Thymus (tissue), 11 donors: ENCODE data around the gene HES4. TPM values are rescaled to one million over a fixed set of nuclear protein-coding genes. Genes with fewer than 3 reads are reported as not detected.
"Not testable (repeated sequence)": the region's sequence is repeated elsewhere in the genome, so short reads cannot be mapped to it uniquely, and the experiment has no call there.

Experiments used
- DNase-seq, 9 donors: peaks; one replicate each; pipeline ENCODE4 v3.0.0-alpha.2; 2013; ENCODE audit warnings: low spot score in 9 of 9, low read depth in 6 of 9, missing footprints in 1 of 9
- H3K27ac ChIP-seq, 2 donors: one replicate each; pipeline ENCODE4 v1.5.1; 2013; ENCODE audit warnings: control low read depth in 1 of 2, low read depth in 1 of 2, low read length in 1 of 2, mild to moderate bottlenecking in 1 of 2, moderate library complexity in 1 of 2
- H3K27me3 ChIP-seq, 2 donors: one replicate each; pipeline ENCODE4 v1.5.1; 2013; ENCODE audit warnings: low read length in 1 of 2; ENCODE audit not compliant: control insufficient read depth in 2 of 2, insufficient read depth in 1 of 2
- H3K36me3 ChIP-seq, 2 donors: one replicate each; pipeline ENCODE4 v1.5.1; 2013; ENCODE audit warnings: low read length in 1 of 2, mild to moderate bottlenecking in 1 of 2, moderate library complexity in 1 of 2; ENCODE audit not compliant: control insufficient read depth in 2 of 2, insufficient read depth in 2 of 2
- H3K4me1 ChIP-seq, 2 donors: one replicate each; pipeline ENCODE4 v1.5.1; 2013; ENCODE audit warnings: low read length in 2 of 2; ENCODE audit not compliant: control insufficient read depth in 2 of 2, insufficient read depth in 2 of 2
- H3K4me3 ChIP-seq, 2 donors: one replicate each; pipeline ENCODE4 v1.5.1; 2013; ENCODE audit warnings: low read length in 2 of 2, control low read depth in 1 of 2, mild to moderate bottlenecking in 1 of 2
- H3K9me3 ChIP-seq, 2 donors: one replicate each; pipeline ENCODE4 v1.5.1; 2013; ENCODE audit warnings: low read length in 1 of 2, mild to moderate bottlenecking in 1 of 2; ENCODE audit not compliant: control insufficient read depth in 2 of 2, insufficient read depth in 1 of 2
- WGBS: extraction: QIAGEN DNeasy Blood & Tissue Kit; methylation state at CpG from one replicate; pipeline ENCODE4 v1.1.7; 2013; 5-methylcytosine and 5-hydroxymethylcytosine counted together
- polyA plus RNA-seq: library from polyadenylated mRNA; stranded (reverse); fragments of 200-250 nt; gene quantifications from one replicate; pipeline ENCODE4 v1.2.3, GENCODE V29; 2013
- total RNA-seq: library from RNA; stranded (reverse); fragments of 120-200 nt; gene quantifications from one replicate; pipeline ENCODE4 v1.2.4, GENCODE V29; 2013
- donor health status: healthy.

Gene HES4
- total and polyA plus RNA-seq, 2 donors, result 15.5 to 61.3 TPM

DNA sequence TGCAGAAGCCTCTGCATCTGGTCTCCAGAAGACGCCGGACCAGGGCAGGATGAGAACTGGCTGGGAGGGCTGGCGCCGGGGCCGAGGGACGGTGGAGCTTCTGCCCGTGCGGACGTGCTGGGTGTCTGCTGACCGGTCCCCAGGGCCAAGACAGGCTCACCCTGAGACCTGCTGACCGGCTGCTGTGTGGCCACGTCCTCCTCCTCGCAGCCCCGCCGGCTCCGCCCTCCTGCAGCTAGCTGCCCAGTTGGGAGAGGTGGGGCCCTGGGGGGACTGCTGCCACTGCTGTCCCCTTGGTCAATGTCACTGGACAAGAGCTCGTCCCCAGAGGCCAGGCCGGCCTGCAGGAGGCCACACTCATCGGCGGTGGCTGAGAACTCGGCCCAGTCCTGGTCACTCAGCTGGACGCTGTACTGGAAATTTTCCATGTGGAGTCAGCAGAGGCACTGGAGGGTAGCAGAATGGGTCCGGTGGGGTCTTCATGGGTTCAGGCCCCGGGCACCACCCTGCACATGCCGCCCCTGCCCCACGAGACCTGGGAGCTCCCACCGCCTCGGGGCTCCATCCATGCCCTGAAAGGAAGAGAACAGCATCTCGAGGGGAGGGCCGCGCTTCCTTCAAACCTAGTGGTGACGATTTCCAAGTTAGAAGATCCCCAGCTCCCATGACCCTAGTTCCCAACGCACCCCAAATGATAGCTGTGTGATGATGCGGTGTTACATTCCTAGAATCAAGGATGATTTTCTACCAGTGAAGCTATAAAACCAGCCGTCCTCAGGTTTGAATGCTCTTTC is 19.1 kb downstream of the HES4 start:
- 89% methylated on average over 35 of the region's 35 CpGs for WGBS
- Histone ChIP-seq H3K4me1 (peaks cover 3 to 6% of the 10 kb centered on the region in 2 donors), H3K4me3 (no peak overlapping the region), H3K36me3 (no peaks in the 10 kb centered on the region), H3K27me3 (peaks cover 4 to 50% of the 10 kb centered on the region in 2 donors), H3K9me3 (peaks cover 0 to 11% of the 10 kb centered on the region in 2 donors), H3K27ac (no peak overlapping the region)
- DNase-seq, result no peak

DNA sequence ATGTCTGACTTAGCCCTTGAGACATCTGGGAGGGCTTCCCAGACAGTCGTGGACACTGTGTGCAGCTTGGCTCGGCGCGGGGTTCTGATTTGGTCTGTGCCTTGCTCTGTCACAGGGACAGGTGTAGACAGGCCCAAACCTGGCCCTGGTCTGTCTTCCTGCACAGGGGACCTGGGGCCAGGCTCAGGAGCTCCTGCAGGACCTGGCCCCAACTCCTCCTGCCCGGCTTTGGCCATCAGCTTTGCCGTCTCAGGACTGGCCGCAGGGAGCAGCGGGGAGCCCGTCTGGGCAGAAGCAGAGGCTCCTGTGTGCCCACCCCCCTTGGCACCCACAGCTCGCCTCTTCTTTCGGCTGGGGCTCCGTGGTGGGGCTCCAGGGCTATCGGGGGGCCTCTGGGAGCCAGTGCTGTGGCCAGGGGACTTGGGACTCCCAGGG is 19.7 kb downstream of the HES4 start:
- Histone ChIP-seq H3K36me3 (no peaks in the 10 kb centered on the region), H3K27me3 (peaks cover 11 to 54% of the 10 kb centered on the region in 2 donors), H3K4me3 (no peak overlapping the region), H3K4me1 (peaks cover 3 to 6% of the 10 kb centered on the region in 2 donors), H3K9me3 (peaks cover 0 to 11% of the 10 kb centered on the region in 2 donors), H3K27ac (no peak overlapping the region)
- no peak for DNase-seq
- WGBS, result 88% methylated on average over 13 of the region's 13 CpGs

DNA sequence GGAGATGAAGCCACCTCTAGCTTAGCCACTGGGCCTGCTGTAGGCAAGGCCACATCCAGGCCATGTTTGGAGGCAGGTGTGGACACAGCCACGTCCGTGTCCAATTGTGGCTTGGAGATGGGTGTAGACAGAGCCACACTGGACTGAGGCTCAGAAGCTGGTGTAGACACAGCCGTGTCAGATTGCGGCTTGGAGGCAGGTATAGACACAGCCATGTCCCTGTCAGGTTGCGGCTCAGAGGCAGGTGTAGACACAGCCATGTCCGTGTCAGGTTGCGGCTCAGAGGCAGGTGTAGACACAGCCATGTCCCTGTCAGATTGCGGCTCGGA is 20.2 kb downstream of the HES4 start:
- Histone ChIP-seq H3K27me3 (peaks cover 11 to 54% of the 10 kb centered on the region in 2 donors), H3K4me1 (peaks cover 3 to 6% of the 10 kb centered on the region in 2 donors), H3K4me3 (no peak overlapping the region), H3K36me3 (no peaks in the 10 kb centered on the region), H3K9me3 (peaks cover 0 to 11% of the 10 kb centered on the region in 2 donors), H3K27ac (no peak overlapping the region)
- 95% methylated on average over 9 of the region's 9 CpGs for WGBS
- no peak for DNase-seq

DNA sequence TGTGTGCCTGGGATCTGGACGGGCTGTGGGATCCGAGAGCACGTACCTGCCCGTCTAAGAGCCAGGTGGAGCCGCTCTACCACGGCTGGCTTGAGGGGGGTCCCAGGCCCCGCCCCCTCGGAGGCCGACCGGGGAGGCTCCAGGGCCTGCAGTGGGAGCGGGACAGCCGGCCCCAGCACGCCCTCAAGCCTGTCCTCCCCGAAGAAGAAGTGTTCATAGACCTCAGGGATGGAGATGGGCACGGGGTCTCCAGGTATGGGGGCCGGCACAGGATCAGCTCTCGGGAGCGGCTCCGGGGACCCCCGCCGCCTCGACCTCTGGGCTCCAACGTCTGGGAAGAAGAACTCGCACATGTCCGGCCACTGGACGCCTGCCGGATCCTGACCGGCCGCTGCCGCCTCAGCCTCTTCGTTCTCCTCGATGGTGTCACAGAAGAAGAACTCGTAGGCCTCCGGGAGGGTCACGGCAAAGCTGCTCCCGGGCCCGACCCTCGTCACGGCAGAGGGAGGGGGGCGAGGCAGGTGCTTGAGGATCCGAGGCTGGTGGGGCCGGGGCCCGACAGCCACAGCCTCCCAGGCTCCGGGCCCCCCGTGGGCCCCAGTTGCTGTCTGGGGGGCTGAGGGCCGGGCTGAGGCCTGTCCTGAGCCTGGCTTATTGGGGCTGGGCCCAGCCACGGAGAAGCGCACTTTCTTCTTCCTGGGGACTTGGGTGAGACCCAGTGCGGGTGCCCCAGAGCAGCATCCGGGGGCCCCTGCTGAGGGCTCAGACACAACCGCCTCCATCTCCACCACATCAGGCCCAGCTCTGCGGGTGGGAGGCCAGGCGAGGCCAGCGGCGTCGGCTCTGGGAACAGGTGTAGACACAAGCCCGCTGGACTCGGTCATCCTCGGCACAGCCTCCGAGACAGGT is 20.8 kb downstream of the HES4 start:
- H3K4me1 ChIP-seq, result peaks cover 3 to 6% of the 10 kb centered on the region in 2 donors
- no peak for DNase-seq
- H3K36me3 ChIP-seq, result no peaks in the 10 kb centered on the region
- peaks cover 0 to 11% of the 10 kb centered on the region in 2 donors for H3K9me3 ChIP-seq
- no peak overlapping the region for H3K27ac ChIP-seq
- H3K27me3 ChIP-seq, result peaks cover 15 to 56% of the 10 kb centered on the region in 2 donors
- 94% methylated on average over 60 of the region's 60 CpGs for WGBS
- H3K4me3 ChIP-seq, result no peak overlapping the region

DNA sequence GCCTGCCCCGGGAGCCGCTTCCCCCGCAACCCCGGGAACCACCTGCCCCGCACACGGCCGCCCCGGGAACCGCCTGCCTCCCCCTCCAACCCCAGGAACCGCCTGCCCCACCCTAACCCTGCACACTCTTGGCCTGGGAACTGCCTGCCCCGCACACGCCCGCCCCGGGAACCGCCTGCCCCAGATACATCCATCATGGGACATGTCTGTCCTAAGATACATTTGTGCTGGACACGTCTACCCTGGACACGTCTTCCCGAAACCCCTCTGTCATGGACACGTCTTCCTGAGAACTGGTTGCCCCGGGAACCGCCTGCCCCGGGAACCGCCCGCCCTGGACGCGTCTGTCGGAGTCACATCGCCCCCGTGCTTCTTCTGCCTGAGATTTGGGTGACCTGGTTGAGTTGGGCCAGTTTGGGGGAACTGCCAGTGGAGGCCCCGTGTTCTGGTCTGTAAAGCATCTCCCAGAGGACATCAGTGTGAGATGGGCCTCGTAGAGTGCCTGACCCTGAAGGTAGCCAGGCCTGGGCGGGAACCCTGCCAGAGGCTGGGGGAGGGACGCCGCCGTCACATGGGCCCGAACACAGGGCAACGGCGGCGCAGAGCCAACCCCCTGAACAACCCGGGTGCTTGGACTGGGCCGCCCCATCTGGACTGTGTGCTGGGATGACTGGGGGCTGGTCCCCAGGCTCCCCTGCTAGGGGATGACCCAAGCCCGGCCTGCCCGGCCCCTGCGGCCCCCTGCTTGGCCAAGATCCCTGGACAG is 21.6 kb downstream of the HES4 start:
- DNase-seq, result no peak
- no peaks in the 10 kb centered on the region for H3K36me3 ChIP-seq
- no peak overlapping the region for H3K4me3 ChIP-seq
- H3K27ac ChIP-seq, result no peak overlapping the region
- H3K4me1 ChIP-seq, result peaks cover 3 to 6% of the 10 kb centered on the region in 2 donors
- H3K27me3 ChIP-seq, result peaks cover 15 to 57% of the 10 kb centered on the region in 2 donors
- peaks cover 0 to 11% of the 10 kb centered on the region in 2 donors for H3K9me3 ChIP-seq
- WGBS, result 91% methylated on average over 44 of the region's 44 CpGs

DNA sequence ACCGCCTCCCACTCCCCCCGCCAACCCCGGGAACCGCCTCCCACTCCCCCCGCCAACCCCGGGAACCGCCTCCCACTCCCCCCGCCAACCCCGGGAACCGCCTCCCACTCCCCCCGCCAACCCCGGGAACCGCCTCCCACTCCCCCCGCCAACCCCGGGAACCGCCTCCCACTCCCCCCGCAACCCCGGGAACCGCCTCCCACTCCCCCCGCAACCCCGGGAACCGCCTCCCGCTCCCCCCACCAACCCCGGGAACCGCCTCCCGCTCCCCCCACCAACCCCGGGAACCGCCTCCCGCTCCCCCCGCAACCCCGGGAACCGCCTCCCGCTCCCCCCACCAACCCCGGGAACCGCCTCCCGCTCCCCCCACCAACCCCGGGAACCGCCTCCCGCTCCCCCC is 23.1 kb downstream of the HES4 start:
- Histone ChIP-seq H3K9me3 (peaks cover 0 to 11% of the 10 kb centered on the region in 2 donors), H3K27me3 (peaks cover 16 to 55% of the 10 kb centered on the region in 2 donors)
- not testable (repeated sequence) for H3K4me1 ChIP-seq, DNase-seq, H3K27ac ChIP-seq, H3K4me3 ChIP-seq, H3K36me3 ChIP-seq
- 68% methylated on average over 15 of the region's 39 CpGs for WGBS

DNA sequence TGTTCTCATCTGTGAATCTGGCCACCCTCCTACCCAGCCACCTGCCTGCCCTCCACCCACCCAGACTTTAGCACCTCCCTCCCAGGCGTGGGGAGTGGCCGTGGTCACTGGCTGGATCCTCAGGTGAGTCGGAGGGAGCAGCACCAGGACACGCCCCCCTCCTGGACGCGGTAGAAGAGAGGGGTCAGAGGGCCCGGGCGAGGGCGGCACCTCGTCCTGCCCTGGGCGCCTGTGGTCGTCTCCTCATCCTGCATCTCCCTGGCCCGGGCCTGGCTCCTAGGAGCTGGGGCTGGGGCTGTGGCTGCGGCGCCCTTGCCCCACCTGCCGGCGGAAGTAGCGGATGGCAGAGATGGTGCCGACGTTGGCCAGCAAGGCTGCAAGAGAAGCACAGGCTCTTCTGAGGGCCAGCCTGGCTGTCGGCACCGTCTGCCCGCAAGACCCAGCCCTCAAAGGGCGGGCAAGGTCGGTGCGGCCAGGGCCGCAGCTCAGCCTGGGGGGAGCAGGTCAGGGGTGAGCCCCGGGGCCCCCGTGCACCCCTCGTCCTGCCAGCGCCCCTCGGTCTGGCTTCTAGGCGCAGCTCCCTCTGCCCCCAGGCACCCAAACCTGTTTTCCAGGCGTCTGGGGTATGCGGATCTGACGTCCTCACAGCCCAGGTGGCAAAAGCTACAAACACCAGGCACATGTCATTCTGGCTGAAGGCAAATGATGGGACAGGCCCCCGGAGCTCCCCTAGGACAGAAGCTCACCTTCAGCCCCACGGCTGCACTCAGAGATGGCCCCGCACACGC is 23.8 kb downstream of the HES4 start:
- peak overlapping the region in 1 of 2 donors; percentile 34 for H3K4me3 ChIP-seq
- peaks cover 0 to 11% of the 10 kb centered on the region in 2 donors for H3K9me3 ChIP-seq
- H3K4me1 ChIP-seq, result peaks cover 3 to 4% of the 10 kb centered on the region in 2 donors
- peak in 2 of 9 donors; percentile 36 to 40 for DNase-seq
- WGBS, result 5% methylated on average over 40 of the region's 40 CpGs
- H3K27me3 ChIP-seq, result peaks cover 23 to 57% of the 10 kb centered on the region in 2 donors
- no peaks in the 10 kb centered on the region for H3K36me3 ChIP-seq
- H3K27ac ChIP-seq, result peak overlapping the region in 1 of 2 donors; percentile 8

DNA sequence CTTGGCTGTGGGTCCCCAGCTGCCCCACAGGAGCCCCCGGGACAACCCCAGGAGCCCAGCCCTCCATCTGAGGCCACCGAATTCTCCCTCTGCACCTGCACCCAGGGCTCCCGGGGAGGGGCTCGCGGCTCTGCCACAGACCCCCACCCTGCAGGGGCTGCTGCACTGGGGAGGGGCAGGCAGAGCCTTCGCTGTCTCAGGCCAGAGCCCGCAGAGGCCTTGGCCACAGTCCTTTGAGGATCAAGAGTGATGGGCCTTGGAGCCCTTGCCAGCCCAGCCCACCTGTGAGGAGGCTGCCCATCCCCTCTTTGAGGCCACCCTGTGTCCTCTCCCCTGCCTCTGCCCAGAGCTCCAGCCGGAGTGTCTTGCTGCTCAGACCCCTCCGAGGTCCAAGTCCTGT is 24.5 kb downstream of the HES4 start:
- no peak overlapping the region for H3K27ac ChIP-seq

More for the DNA sequence above, 24.5 kb downstream of the HES4 start:
- Histone ChIP-seq H3K36me3 (no peaks in the 10 kb centered on the region), H3K27me3 (peaks cover 30 to 61% of the 10 kb centered on the region in 2 donors), H3K9me3 (peaks cover 0 to 11% of the 10 kb centered on the region in 2 donors), H3K4me1 (peaks cover 3 to 4% of the 10 kb centered on the region in 2 donors), H3K4me3 (no peak overlapping the region)
- no peak for DNase-seq
- 73% methylated on average over 9 of the region's 9 CpGs for WGBS
